GM15510 (cell line): ENCODE measurements around the gene CHRDL1.

Experiments
- POLR2A ChIP-seq: IDR thresholded peaks from 3 replicates; pipeline ENCODE4 v1.6.1; 2011; ENCODE audit warnings: borderline replicate concordance; ENCODE audit not compliant: insufficient read length; ENCODE audit errors: extremely low read depth

Gene CHRDL1

GRCh38 chrX:110706446-110706845, 89.2 kb downstream of the CHRDL1 start:
- no peak for TF ChIP-seq POLR2A

GRCh38 chrX:110703641-110704040, 92.0 kb downstream of the CHRDL1 start:
- TF ChIP-seq POLR2A, result no peak

DNA sequence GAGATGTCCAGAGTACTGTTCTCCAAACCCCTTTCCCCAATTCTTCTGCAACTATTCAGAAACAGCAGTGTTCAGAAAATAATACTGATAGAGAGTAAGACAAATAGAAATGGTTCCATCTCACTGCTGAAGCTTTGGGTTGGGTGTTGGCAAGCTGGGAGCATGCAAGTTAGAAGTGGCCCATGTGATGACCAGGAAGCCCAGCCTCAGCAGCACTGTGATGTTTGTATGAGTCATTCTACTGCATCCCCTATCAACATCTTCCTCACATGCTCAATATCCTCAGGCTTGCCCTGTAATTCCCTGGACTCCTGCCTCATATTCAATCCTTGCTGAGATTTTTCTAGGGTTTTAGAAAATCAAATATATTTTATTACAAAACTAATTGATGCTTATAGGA, 96.5 kb downstream of the CHRDL1 start:
- TF ChIP-seq POLR2A, result no peak

GRCh38 chrX:110698696-110699095, 96.9 kb downstream of the CHRDL1 start:
- no peak for TF ChIP-seq POLR2A

DNA sequence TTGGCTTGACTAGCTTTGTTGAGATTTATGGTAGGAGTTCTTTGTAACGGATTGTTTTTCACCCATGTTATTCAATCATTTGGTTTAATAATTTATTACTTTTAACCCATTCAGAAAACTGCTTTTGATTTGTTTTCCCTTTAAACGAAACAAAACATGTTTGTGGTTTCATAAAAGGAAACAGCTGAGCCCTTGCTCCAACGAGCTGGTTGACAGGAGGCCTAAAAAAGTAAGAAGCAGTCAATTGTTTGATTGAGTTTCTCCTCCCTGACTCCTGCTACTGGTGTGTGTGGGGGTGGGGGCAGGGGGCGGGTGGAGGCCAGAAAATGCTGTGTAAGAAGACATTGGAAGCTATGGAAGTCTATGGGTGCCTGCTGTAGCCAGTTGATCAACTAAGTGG, 102.8 kb downstream of the CHRDL1 start:
- TF ChIP-seq POLR2A, result no peak

DNA sequence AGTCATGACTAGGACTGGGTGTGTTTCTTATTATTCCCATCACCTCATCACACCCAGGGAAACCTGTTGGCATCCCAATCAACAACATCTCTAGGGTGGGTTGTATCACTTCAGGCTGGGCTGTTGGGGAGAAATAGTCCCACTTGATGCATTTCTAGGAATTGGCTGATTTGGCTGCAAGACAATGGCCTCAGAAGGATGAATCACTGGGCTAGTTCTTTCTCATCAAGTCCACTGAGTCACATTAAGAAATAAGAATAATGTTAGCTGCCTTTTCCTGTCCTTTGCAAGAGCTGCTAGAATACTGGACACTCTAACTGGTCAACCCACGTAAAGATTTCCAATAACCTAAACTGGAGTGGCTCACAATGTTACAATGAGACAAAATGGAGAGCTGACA, 104.2 kb downstream of the CHRDL1 start:
- TF ChIP-seq POLR2A, result no peak

GRCh38 chrX:110684653-110685052, 111.0 kb downstream of the CHRDL1 start:
- no peak for TF ChIP-seq POLR2A

GRCh38 chrX:110683925-110684324, 111.7 kb downstream of the CHRDL1 start:
- TF ChIP-seq POLR2A, result no peak

DNA sequence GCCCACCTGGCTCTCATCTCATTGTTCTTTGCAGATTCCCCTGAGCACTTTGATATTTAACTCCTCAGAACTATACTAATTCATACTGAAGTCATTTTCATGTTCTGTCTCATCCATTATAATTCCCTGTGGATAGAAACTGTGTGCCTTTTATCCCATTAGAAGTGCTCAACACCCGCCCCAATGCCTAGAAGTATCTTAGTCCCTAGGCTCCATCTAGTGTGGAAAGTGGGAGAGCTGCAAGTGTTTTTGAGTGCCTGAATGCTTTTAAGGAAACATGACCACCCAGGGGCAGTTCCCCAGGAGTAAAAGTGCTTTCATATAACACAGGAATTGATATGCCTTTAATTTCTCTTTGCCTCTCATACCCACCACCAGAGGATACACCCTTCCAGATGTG, 117.0 kb downstream of the CHRDL1 start:
- no peak for TF ChIP-seq POLR2A

DNA sequence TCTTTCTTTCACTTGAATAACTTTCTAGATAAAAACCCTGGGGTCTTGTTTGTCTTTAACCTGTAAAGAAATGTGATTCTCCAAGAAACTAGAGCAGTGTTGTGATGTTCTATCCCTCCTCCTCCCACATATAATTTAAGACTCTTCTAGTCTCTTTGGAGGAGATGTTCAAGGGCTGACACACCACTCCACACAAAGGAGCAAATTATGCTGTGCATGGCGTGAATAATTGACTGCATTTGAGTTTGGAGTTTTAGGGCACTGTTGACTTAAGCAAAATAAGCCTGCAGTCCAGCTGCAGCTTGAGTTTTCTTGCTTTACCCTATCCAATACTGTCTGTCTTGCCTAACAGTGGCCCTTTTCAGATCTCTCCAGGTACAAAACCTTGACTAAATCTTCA, 119.7 kb downstream of the CHRDL1 start:
- no peak for TF ChIP-seq POLR2A

DNA sequence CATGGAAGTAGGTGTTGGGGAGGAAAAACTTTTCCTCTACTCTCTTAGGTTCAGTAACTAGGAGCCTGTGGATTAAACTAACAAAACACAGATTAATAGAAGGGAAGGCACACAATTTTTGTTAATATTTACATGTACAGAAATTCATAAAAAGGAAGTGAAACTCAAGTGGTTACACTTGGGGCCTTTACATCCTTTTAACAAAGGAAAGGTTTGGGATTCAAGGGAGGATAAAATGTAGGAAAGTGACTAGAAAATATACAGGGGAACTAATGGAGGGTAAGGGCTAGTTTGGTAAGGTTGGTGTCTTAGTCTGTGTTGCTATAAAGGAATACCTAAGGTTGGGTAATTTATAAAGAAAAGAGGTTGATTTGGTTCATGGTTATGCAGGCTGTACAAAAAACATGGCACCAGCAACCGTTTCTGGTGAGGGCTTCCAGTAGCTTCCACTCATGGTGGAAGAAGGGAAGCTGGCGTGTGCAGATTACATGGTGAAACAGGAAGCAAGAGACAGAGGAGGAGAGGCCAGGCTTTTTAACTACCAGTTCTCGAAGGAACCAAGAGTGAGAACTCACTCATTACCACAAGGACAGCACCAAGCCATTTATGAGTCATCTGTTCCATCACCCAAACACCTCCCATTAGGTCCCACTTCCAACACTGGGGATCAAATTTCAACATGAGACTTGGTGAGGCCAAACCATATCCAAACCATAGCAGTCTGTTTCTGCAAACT, 124.4 kb downstream of the CHRDL1 start:
- no peak for TF ChIP-seq POLR2A

DNA sequence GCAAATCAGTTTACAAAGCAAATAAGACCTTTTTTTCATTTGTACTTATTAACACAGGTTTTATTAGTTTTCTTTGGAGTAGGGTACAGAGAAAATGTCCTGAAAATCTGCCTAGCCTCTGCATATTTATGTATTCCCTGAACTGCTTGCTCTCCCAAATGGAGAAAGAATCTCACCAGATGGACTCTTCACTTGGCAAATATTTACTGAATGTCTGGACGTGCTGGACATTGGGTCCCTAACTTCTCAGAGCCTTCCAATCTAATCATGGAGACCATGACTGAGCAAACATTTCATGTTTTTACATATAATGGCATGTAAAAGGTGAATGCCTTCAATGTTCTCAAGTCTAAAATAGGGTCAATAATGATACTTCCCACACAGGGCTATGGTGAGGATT, 126.0 kb downstream of the CHRDL1 start:
- TF ChIP-seq POLR2A, result no peak

DNA sequence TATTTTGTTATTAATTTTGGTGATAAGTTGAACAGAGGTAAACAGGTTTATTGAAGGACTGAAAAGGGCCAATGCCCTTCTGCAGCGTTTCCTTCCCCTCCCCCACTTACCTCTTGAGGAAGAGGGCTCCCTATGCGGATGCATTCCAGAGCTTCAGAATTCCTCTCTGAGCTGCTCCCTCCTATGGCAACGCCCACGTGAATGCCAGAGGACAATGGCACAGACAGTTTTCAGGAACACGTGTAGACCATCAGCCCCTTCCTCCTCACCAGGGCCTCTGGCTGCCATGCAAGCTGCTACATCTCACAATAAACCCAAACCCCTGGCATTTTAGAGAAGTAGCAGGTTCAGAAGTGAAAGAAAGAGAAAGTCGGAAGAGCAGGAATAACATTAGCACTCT, 127.9 kb downstream of the CHRDL1 start:
- TF ChIP-seq POLR2A, result no peak

- no peak for TF ChIP-seq POLR2A
These were observed 130.2 kb downstream of the CHRDL1 start for GRCh38 chrX:110665223-110666002.

- no peak for TF ChIP-seq POLR2A
These were observed 138.5 kb downstream of the CHRDL1 start for GRCh38 chrX:110657073-110657472.

DNA sequence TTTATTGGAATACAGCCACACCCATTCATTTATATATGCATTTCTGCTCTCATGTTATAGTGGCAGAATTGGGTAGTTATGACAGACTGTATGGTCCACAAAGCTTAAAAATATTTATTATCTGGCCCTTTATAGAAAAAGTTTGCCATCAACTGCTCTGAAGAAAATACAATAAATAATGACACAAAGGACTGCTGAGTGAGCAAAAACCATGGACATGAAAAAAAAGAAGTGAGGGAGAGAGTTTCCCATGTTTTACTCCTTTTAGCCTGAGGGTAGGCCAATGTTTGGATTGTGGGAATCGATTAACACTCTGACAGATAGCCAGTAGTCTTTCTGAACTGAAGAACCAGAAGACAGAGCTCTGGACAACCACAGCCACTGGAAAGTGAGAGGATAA, 149.2 kb downstream of the CHRDL1 start:
- no peak for TF ChIP-seq POLR2A
